GM10266 (cell line): ENCODE results near the gene OR1J1.

Experiments used
- DNase-seq: peaks from one replicate; pipeline ENCODE4 v3.0.0; 2012; ENCODE audit errors: extremely low spot score
- CTCF ChIP-seq: IDR thresholded peaks from 2 replicates; pipeline ENCODE4 v1.5.1; 2012; ENCODE audit warnings: mild to moderate bottlenecking, low read depth; ENCODE audit not compliant: control insufficient read depth, insufficient read depth; ENCODE audit errors: missing control alignments

OR1J1 gene

GRCh38 chr9:122466456-122466855 lies 11.3 kb downstream of the OR1J1 start:
- DNase-seq, result no peak
- no peak for TF ChIP-seq CTCF

- TF ChIP-seq CTCF, result peak; percentile 80
- peak; percentile 62 for DNase-seq
Measured at GRCh38 chr9:122464633-122465567, 12.8 kb downstream of the OR1J1 start.

- TF ChIP-seq CTCF, result peak; percentile 66
- DNase-seq, result peak; percentile 36
Measured at GRCh38 chr9:122463828-122464632, 13.7 kb downstream of the OR1J1 start.

GRCh38 chr9:122457787-122458186 lies 19.9 kb downstream of the OR1J1 start:
- TF ChIP-seq CTCF, result no peak

GRCh38 chr9:122456123-122456522 lies 21.6 kb downstream of the OR1J1 start:
- DNase-seq, result no peak

More at GRCh38 chr9:122457787-122458186, 19.9 kb downstream of the OR1J1 start:
- DNase-seq, result no peak

GRCh38 chr9:122453677-122454135 lies 24.0 kb downstream of the OR1J1 start:
- TF ChIP-seq CTCF, result no peak
- no peak for DNase-seq

More at GRCh38 chr9:122456123-122456522, 21.6 kb downstream of the OR1J1 start:
- TF ChIP-seq CTCF, result no peak
